Measurements from ENCODE around the gene TEX10. TPM values are rescaled to one million over a fixed set of nuclear protein-coding genes. Genes with fewer than 3 reads are reported as not detected.
A peak's percentile ranks its signal among the peaks of the same experiment; 100 is the strongest.

The TEX10 gene
- polyA plus RNA-seq, 2 of the 4 experiments (the other 2 are of a cell fraction): 22.1 to 37.0 TPM

DNA sequence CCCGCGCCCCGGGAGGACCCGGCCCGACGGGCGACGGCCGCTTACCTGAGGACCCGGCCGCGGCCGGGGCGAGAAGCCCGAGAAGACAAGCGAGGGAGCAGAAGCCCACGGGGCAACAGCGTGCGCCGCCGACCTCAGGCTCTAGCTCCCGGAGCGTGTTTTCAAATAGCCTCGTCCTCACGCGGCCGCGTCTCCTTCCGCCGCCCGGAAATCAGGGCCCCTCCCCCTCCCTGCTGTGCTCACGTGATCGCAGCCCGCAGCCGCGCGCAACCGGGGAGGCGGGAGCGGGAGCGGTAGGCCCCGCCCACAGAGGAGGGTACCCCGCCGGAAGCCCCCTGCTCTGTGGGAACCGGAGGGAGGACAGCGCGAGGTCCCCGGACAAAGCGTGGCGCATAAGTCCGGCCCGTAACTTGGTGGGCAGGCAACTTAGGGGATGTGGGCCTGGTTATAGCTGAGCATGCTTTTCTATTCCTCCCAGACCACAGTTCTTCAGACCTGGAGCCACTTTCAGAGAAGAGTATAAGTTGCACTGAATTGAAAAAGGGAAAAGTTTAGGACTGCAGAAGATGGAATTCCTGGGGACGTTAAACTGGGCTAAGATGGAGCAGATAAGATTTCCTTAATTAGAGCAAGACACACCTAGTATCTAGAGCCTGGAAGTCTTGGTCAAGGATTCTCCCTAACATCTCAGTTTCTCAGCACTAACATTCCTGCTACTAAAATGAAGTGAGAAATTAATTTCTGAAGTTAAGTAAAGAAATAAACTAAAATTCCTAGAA is at the start of gene TEX10 (continued):
- no peak for TF ChIP-seq HMGXB4 (CRISPR knock-in tag; IDR thresholded peaks at IDR 0.05; ENCODE audit: borderline replicate concordance)
- TF ChIP-seq, protein P1, sequence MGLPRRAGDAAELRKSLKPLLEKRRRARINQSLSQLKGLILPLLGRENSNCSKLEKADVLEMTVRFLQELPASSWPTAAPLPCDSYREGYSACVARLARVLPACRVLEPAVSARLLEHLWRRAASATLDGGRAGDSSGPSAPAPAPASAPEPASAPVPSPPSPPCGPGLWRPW (IDR thresholded peaks at IDR 0.05): no peak
- TF ChIP-seq BHLHE40 (IDR thresholded peaks at IDR 0.05; ENCODE audit: low read depth, low read length): peak; percentile 75
- TF ChIP-seq RARB (CRISPR knock-in tag; IDR thresholded peaks at IDR 0.05): no peak
- no peak for TF ChIP-seq NFE2L2 (conservative IDR thresholded peaks at IDR 0.05; ENCODE audit: low read length)
- no peak for TF ChIP-seq CHD2 (IDR thresholded peaks at IDR 0.05; ENCODE audit: low read length, partially characterized antibody)
- TF ChIP-seq TFCP2L1 (CRISPR knock-in tag; IDR thresholded peaks at IDR 0.05): 0 out of 2 replicates have a peak, but pooled peaks have one; percentile 51
- TF ChIP-seq RNF2 (IDR thresholded peaks at IDR 0.05; ENCODE audit: borderline replicate concordance, low read depth): no peak
- TF ChIP-seq FOSL2 (IDR thresholded peaks at IDR 0.05): no peak
- peak; percentile 5; the same call in 1 of the 2 replicates for TF ChIP-seq FOSL2 (CRISPR knock-in tag; IDR thresholded peaks at IDR 0.05)
- no peak for TF ChIP-seq CBX8 (IDR thresholded peaks at IDR 0.05)
- TF ChIP-seq, protein P2, sequence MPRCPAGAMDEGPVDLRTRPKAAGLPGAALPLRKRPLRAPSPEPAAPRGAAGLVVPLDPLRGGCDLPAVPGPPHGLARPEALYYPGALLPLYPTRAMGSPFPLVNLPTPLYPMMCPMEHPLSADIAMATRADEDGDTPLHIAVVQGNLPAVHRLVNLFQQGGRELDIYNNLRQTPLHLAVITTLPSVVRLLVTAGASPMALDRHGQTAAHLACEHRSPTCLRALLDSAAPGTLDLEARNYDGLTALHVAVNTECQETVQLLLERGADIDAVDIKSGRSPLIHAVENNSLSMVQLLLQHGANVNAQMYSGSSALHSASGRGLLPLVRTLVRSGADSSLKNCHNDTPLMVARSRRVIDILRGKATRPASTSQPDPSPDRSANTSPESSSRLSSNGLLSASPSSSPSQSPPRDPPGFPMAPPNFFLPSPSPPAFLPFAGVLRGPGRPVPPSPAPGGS (IDR thresholded peaks at IDR 0.05): peak; percentile 55; the same call in 1 of the 3 replicates
- TF ChIP-seq PHF8 (IDR thresholded peaks at IDR 0.05; ENCODE audit: borderline replicate concordance, low read depth): peak; percentile 72; the same call in 1 of the 2 replicates
- no peak for TF ChIP-seq ZSCAN20 (CRISPR knock-in tag; IDR thresholded peaks at IDR 0.05)
- no peak for TF ChIP-seq ESRRA (IDR thresholded peaks at IDR 0.05; ENCODE audit: borderline replicate concordance, low read length)
- TF ChIP-seq JUNB (IDR thresholded peaks at IDR 0.05): no peak
- TF ChIP-seq, protein P3, sequence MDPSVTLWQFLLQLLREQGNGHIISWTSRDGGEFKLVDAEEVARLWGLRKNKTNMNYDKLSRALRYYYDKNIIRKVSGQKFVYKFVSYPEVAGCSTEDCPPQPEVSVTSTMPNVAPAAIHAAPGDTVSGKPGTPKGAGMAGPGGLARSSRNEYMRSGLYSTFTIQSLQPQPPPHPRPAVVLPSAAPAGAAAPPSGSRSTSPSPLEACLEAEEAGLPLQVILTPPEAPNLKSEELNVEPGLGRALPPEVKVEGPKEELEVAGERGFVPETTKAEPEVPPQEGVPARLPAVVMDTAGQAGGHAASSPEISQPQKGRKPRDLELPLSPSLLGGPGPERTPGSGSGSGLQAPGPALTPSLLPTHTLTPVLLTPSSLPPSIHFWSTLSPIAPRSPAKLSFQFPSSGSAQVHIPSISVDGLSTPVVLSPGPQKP (IDR thresholded peaks at IDR 0.05; ENCODE audit: low read depth, low read length): no peak
- no peak for TF ChIP-seq NR3C1 (IDR thresholded peaks at IDR 0.05)
- peak; percentile 86; the same call in 1 of the 2 replicates for TF ChIP-seq POLR2A (IDR thresholded peaks at IDR 0.05; ENCODE audit: low read length)
- 0 out of 2 replicates have a peak, but pooled peaks have one; percentile 28 for TF ChIP-seq MAZ (IDR thresholded peaks at IDR 0.05; ENCODE audit: borderline replicate concordance, low read depth, low read length)

- FAIRE-seq (no peak), DNase-seq (ENCODE audit: low read depth in 1 of 2, low spot score in 1 of 2) (no peak), ATAC-seq (peak; percentile 50 to 62; a peak in 4 of 6 replicates)
- H3K4me3 ChIP-seq: no peak overlapping the region
- WGBS (ENCODE audit: missing lambda C conversion rate): 83% methylated on average over 1 of the region's 1 CpG
- H3K4me1 ChIP-seq: no peaks in the 10 kb centered on the region
- CTCF ChIA-PET: interaction anchor here (1.3 kb wide), 1 partner anchor 37 kb away, joined by 3 read pairs; no protein-coding TSS in a partner anchor
- H3K27ac ChIP-seq: no peak overlapping the region
- POLR2A ChIA-PET: no interaction called here
- TF ChIP-seq POLR2AphosphoS2 (conservative IDR thresholded peaks at IDR 0.05; ENCODE audit: low read length): no peak
- no peak for TF ChIP-seq RNF2 (IDR thresholded peaks at IDR 0.05; ENCODE audit: borderline replicate concordance, low read depth)
- no peak for TF ChIP-seq CHD2 (IDR thresholded peaks at IDR 0.05; ENCODE audit: low read length, partially characterized antibody)
- TF ChIP-seq NR3C1 (IDR thresholded peaks at IDR 0.05): no peak
- TF ChIP-seq MAFK (IDR thresholded peaks at IDR 0.05; ENCODE audit: partially characterized antibody): no peak
- TF ChIP-seq E2F6 (IDR thresholded peaks at IDR 0.05; ENCODE audit: borderline replicate concordance, low read depth): no peak
- TF ChIP-seq RAD21 (conservative IDR thresholded peaks at IDR 0.05 in 1 of 2, IDR thresholded peaks at IDR 0.05 in 1 of 2): no peak
- no peak for TF ChIP-seq PHF8 (IDR thresholded peaks at IDR 0.05; ENCODE audit: borderline replicate concordance, low read depth)
- no peak for TF ChIP-seq ZFP36 (IDR thresholded peaks at IDR 0.05; ENCODE audit: borderline replicate concordance, partially characterized antibody)
- TF ChIP-seq, protein P2 (IDR thresholded peaks at IDR 0.05): no peak
- no peak for TF ChIP-seq BHLHE40 (IDR thresholded peaks at IDR 0.05; ENCODE audit: low read depth, low read length)
- TF ChIP-seq FOSB (CRISPR knock-in tag; IDR thresholded peaks at IDR 0.05): no peak
- TF ChIP-seq ZSCAN20 (CRISPR knock-in tag; IDR thresholded peaks at IDR 0.05): no peak
- TF ChIP-seq CBX8 (IDR thresholded peaks at IDR 0.05): no peak
- no peak for TF ChIP-seq CEBPB (IDR thresholded peaks at IDR 0.05)
- no peak for TF ChIP-seq TP53 (CRISPR knock-in tag; IDR thresholded peaks at IDR 0.05)
- no peak overlapping the region for H3K4me2 ChIP-seq
- H3K9me3 ChIP-seq: no peaks in the 10 kb centered on the region
These were observed 48.3 kb upstream of the TEX10 start for GRCh38 chr9:100401042-100401441.
